Measurements from ENCODE around the gene SHC4.

Gene SHC4

DNA sequence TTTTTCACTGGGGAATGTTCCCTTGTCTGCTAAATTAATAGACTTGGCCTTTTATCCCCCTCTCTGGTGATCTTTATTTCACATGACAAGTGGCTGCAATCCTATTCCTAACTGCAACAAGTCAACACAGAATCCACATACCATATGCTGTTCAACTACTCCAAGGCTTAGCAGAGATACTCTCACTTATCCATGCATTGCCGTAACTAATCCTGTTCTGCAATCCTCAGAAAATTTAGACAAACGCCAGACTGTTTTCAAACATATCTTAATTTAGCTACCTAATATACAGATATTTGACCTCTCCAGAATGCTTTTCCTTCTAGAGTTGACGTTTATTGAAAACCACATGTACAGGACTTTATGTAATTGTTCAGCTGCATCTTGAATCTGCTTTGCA, 47.9 kb downstream of the SHC4 start:
- TF ChIP-seq, protein P1, sequence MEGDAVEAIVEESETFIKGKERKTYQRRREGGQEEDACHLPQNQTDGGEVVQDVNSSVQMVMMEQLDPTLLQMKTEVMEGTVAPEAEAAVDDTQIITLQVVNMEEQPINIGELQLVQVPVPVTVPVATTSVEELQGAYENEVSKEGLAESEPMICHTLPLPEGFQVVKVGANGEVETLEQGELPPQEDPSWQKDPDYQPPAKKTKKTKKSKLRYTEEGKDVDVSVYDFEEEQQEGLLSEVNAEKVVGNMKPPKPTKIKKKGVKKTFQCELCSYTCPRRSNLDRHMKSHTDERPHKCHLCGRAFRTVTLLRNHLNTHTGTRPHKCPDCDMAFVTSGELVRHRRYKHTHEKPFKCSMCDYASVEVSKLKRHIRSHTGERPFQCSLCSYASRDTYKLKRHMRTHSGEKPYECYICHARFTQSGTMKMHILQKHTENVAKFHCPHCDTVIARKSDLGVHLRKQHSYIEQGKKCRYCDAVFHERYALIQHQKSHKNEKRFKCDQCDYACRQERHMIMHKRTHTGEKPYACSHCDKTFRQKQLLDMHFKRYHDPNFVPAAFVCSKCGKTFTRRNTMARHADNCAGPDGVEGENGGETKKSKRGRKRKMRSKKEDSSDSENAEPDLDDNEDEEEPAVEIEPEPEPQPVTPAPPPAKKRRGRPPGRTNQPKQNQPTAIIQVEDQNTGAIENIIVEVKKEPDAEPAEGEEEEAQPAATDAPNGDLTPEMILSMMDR (IDR thresholded peaks at IDR 0.05), result no peak

DNA sequence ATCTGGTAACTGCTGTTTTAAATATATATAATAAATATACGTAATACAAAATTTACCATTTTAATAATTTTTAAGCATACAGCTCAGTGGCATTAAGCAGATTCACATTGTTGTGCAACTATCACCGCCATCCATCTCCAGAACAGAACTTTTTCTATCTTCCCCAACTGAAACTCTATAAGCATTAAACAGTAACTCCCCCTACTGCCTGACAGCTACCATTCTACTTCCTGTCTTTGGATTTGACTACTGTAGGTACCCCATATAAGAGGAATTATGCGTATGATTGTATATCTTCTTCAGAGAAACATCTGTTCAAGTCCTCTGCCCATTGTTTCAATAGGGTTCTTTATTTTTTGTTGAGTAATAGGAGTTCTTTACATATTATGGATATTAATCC, 49.0 kb downstream of the SHC4 start:
- TF ChIP-seq, protein P1 (IDR thresholded peaks at IDR 0.05), result no peak

DNA sequence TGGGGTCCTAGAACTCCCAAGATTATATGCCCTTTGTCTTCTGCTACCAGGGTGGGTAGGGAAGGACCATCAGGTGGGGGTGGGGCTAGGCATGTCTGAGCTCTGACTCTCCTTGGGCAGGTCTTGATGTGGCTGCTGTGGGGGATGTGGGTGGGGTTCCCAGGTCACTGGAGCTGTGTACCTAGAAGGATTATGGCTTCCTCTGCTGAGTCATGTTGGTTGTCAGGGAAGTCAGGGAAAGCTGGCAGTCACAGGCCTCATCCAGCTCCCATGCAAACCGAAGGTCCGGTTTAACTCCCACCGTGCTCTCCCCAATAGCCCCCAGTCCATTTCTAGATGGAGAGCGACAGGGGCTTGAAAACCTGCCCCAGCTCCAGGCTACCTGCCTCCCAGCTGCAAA, 50.6 kb downstream of the SHC4 start:
- TF ChIP-seq, protein P1 (IDR thresholded peaks at IDR 0.05), result no peak

DNA sequence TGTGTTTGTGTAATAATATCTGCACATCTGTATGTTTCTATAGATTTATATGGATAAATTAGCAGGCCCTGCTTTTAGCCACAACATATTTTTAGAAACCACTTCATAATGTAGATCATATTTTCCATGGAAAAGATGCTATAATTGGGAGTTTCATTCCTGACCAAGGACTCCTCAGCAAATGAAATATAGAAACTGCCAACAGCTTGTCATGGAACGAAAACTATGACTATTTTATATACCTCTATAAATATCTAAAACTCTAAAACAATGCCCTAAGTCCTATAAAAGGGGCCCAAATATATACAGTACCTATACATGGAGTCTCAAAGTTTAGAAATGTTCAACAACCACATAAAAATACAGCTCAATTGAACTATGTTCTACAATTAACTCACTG, 57.9 kb downstream of the SHC4 start:
- TF ChIP-seq, protein P1 (IDR thresholded peaks at IDR 0.05), result no peak

DNA sequence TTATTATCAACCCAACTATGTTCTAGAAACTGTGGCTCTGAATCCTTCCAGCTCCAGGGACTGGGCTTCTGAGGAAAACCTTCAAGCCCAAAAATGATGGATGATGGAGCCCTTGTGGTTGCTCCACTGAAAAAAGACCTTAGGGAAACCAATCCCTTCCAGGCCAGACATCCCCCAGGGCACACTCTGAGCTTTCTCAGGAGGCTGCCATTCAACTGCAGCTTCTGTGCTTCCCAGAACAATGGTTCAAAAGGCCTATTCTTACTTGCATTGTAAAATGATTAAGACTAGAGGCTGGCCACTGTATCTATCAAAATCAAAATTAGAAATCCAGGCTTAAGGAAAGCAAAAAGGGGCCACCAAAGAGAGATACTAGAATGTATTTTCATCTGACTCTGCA, 58.5 kb downstream of the SHC4 start:
- TF ChIP-seq, protein P1 (IDR thresholded peaks at IDR 0.05), result no peak

DNA sequence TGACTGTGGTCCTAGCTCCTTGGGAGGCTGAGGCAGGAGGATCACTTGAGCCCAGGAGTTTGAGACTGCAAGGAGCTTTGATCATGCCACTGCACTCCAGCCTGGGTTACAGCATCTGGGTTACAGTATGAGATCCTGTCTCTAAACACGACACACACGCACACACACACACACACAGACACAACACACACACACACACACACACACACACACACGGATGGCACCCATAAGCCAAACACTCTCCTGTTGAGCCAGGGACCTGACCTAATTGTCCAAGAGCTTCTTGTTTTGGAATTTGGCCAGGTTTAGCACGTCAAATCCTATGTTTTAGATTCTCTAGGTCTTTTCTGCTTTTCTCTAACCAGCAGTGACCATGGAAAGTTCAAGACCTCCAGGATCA, 59.0 kb downstream of the SHC4 start:
- TF ChIP-seq, protein P1 (IDR thresholded peaks at IDR 0.05), result no peak

DNA sequence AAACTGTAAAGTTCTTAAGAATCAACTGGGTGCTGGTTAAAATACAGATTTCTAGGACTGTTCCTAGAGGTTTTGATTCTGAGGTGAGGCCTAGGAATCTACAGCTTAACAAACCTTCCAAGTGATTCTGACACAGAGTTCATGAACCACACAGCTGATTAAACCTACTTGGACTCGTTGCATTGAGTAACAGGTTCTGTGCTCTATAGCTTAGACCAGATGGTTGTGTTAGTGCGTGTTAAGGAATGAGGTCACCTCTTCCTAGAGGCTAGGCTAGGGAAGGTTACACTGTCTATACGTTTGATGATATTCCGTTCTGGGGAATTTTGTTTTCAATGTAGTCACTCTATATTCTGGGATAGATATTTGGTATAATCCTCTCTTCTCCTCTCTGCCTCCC, 63.9 kb downstream of the SHC4 start:
- TF ChIP-seq, protein P1 (IDR thresholded peaks at IDR 0.05), result no peak

DNA sequence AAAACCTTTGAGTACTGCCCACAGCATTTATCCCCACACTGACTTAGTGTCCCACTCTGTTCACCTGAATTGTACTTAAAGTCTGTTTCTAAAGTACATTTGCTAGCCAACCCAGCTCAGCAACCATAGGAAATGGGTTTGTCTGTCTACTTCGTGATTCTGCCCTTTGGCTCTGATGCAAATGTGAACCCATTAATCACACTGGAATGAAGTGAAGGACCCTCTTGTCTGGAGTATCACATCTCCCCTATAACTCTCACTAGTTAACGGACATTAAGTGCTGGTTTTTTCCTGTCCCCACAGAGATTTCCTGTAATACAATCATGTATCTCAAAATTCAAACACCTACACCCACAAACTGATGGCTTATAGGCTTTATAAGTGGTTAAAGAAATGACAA, 65.3 kb downstream of the SHC4 start:
- TF ChIP-seq, protein P1 (IDR thresholded peaks at IDR 0.05), result no peak

Data from LNCAP (cell line).